ENCODE results near the gene PELI1.

Gene PELI1

DNA sequence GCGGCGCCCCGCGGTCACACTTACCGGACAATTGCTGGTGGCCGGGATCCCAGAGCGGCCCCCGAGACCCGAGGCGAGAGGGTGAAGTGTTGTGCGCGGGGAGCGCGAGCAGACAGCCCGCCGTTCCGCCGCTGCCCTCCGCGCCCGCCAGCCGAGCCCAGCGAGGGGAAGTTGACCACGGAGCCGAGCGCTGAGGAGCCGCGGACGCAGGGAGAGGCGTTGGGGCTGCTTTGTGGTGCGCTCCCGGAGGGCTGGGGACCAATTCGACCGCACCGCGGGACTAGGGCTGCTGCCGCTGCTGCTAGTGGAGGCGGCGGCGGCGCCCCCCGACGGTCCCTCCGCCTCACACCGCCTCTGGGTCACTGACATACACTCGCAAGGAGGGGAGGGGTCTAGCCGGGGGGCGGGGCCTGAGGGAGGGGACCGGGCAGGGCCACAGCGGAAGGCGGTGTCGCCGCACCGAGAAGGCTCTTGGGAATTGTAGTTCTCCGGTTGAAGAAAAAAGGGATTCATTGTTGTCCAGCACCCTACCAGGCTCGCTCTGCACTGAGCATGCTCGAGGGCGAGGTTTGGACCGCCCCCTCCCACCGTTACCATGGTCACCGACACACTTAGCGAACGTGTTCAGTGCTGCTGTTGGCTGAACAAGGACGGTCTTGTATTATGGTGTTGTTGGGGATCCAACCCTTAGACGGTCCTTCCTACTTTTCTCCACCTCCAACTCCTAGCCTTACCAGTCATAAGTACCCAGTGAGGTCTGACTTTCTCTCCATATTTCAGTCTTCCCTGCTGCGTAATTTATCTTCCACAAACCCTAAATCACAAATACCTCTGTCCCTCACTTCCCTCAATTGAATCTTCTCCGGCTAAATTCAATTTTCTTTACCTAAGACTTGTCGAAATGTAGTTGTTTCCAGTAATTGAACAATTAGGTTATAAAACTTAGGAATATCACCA, at the start of gene PELI1 (continued):
- TF ChIP-seq, protein P1, sequence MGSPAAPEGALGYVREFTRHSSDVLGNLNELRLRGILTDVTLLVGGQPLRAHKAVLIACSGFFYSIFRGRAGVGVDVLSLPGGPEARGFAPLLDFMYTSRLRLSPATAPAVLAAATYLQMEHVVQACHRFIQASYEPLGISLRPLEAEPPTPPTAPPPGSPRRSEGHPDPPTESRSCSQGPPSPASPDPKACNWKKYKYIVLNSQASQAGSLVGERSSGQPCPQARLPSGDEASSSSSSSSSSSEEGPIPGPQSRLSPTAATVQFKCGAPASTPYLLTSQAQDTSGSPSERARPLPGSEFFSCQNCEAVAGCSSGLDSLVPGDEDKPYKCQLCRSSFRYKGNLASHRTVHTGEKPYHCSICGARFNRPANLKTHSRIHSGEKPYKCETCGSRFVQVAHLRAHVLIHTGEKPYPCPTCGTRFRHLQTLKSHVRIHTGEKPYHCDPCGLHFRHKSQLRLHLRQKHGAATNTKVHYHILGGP (tag by site-specific recombination; IDR thresholded peaks at IDR 0.05) = no peak
- no peak for TF ChIP-seq SALL2 (tag by site-specific recombination; IDR thresholded peaks at IDR 0.05; ENCODE audit: borderline replicate concordance)
- TF ChIP-seq, protein P2, sequence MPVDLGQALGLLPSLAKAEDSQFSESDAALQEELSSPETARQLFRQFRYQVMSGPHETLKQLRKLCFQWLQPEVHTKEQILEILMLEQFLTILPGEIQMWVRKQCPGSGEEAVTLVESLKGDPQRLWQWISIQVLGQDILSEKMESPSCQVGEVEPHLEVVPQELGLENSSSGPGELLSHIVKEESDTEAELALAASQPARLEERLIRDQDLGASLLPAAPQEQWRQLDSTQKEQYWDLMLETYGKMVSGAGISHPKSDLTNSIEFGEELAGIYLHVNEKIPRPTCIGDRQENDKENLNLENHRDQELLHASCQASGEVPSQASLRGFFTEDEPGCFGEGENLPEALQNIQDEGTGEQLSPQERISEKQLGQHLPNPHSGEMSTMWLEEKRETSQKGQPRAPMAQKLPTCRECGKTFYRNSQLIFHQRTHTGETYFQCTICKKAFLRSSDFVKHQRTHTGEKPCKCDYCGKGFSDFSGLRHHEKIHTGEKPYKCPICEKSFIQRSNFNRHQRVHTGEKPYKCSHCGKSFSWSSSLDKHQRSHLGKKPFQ (tag by site-specific recombination; IDR thresholded peaks at IDR 0.05) = peak; percentile 54; the same call in 1 of the 2 replicates
- TF ChIP-seq ZNF658 (tag by site-specific recombination; IDR thresholded peaks at IDR 0.05) = no peak
- no peak for TF ChIP-seq ZNF747 (tag by site-specific recombination; IDR thresholded peaks at IDR 0.05)
- no peak for TF ChIP-seq ZNF549 (tag by site-specific recombination; IDR thresholded peaks at IDR 0.05)
- no peak for TF ChIP-seq ZNF558 (tag by site-specific recombination; IDR thresholded peaks at IDR 0.05)
- TF ChIP-seq, protein P3, sequence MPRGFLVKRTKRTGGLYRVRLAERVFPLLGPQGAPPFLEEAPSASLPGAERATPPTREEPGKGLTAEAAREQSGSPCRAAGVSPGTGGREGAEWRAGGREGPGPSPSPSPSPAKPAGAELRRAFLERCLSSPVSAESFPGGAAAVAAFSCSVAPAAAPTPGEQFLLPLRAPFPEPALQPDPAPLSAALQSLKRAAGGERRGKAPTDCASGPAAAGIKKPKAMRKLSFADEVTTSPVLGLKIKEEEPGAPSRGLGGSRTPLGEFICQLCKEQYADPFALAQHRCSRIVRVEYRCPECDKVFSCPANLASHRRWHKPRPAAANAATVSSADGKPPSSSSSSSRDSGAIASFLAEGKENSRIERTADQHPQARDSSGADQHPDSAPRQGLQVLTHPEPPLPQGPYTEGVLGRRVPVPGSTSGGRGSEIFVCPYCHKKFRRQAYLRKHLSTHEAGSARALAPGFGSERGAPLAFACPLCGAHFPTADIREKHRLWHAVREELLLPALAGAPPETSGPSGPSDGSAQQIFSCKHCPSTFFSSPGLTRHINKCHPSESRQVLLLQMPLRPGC (tag by site-specific recombination; IDR thresholded peaks at IDR 0.05) = no peak
- TF ChIP-seq ZNF776 (tag by site-specific recombination; IDR thresholded peaks at IDR 0.05; ENCODE audit: borderline replicate concordance) = no peak
- no peak for TF ChIP-seq ZNF248 (tag by site-specific recombination; IDR thresholded peaks at IDR 0.05)
- TF ChIP-seq ZNF544 (tag by site-specific recombination; IDR thresholded peaks at IDR 0.05) = no peak
- TF ChIP-seq, protein P4, sequence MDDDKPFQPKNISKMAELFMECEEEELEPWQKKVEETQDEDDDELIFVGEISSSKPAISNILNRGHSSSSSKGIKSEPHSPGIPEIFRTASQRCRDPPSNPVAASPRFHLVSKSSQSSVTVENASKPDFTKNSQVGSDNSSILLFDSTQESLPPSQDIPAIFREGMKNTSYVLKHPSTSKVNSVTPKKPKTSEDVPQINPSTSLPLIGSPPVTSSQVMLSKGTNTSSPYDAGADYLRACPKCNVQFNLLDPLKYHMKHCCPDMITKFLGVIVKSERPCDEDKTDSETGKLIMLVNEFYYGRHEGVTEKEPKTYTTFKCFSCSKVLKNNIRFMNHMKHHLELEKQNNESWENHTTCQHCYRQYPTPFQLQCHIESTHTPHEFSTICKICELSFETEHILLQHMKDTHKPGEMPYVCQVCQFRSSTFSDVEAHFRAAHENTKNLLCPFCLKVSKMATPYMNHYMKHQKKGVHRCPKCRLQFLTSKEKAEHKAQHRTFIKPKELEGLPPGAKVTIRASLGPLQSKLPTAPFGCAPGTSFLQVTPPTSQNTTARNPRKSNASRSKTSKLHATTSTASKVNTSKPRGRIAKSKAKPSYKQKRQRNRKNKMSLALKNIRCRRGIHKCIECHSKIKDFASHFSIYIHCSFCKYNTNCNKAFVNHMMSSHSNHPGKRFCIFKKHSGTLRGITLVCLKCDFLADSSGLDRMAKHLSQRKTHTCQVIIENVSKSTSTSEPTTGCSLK (tag by site-specific recombination; IDR thresholded peaks at IDR 0.05) = no peak
- no peak for TF ChIP-seq ZNF354C (tag by site-specific recombination; IDR thresholded peaks at IDR 0.05; ENCODE audit: borderline replicate concordance, low read depth)
- TF ChIP-seq ZFP3 (tag by site-specific recombination; IDR thresholded peaks at IDR 0.05; ENCODE audit: low read depth) = no peak
- no peak for TF ChIP-seq ZNF266 (tag by site-specific recombination; IDR thresholded peaks at IDR 0.05; ENCODE audit: low read depth)
- TF ChIP-seq ZNF623 (tag by site-specific recombination; IDR thresholded peaks at IDR 0.05) = no peak
- peak; percentile 90 for TF ChIP-seq ZBTB8A (tag by site-specific recombination; IDR thresholded peaks at IDR 0.05)
- no peak for TF ChIP-seq ZNF138 (tag by site-specific recombination; IDR thresholded peaks at IDR 0.05; ENCODE audit: borderline replicate concordance)
- TF ChIP-seq ZNF2 (tag by site-specific recombination; IDR thresholded peaks at IDR 0.05) = peak; percentile 63; the same call in 1 of the 2 replicates
- no peak for TF ChIP-seq ZNF169 (tag by site-specific recombination; IDR thresholded peaks at IDR 0.05)
- TF ChIP-seq, protein P5, sequence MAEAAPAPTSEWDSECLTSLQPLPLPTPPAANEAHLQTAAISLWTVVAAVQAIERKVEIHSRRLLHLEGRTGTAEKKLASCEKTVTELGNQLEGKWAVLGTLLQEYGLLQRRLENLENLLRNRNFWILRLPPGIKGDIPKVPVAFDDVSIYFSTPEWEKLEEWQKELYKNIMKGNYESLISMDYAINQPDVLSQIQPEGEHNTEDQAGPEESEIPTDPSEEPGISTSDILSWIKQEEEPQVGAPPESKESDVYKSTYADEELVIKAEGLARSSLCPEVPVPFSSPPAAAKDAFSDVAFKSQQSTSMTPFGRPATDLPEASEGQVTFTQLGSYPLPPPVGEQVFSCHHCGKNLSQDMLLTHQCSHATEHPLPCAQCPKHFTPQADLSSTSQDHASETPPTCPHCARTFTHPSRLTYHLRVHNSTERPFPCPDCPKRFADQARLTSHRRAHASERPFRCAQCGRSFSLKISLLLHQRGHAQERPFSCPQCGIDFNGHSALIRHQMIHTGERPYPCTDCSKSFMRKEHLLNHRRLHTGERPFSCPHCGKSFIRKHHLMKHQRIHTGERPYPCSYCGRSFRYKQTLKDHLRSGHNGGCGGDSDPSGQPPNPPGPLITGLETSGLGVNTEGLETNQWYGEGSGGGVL (tag by site-specific recombination; IDR thresholded peaks at IDR 0.05) = peak; percentile 44
- TF ChIP-seq ZNF514 (tag by site-specific recombination; IDR thresholded peaks at IDR 0.05) = no peak
- TF ChIP-seq ZSCAN16 (tag by site-specific recombination; IDR thresholded peaks at IDR 0.05) = no peak
- TF ChIP-seq, protein P6, sequence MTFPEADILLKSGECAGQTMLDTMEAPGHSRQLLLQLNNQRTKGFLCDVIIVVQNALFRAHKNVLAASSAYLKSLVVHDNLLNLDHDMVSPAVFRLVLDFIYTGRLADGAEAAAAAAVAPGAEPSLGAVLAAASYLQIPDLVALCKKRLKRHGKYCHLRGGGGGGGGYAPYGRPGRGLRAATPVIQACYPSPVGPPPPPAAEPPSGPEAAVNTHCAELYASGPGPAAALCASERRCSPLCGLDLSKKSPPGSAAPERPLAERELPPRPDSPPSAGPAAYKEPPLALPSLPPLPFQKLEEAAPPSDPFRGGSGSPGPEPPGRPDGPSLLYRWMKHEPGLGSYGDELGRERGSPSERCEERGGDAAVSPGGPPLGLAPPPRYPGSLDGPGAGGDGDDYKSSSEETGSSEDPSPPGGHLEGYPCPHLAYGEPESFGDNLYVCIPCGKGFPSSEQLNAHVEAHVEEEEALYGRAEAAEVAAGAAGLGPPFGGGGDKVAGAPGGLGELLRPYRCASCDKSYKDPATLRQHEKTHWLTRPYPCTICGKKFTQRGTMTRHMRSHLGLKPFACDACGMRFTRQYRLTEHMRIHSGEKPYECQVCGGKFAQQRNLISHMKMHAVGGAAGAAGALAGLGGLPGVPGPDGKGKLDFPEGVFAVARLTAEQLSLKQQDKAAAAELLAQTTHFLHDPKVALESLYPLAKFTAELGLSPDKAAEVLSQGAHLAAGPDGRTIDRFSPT (tag by site-specific recombination; IDR thresholded peaks at IDR 0.05) = no peak
- TF ChIP-seq ZNF76 (tag by site-specific recombination; IDR thresholded peaks at IDR 0.05; ENCODE audit: borderline replicate concordance, low read depth) = peak; percentile 76; the same call in 1 of the 2 replicates
- TF ChIP-seq ZNF214 (tag by site-specific recombination; IDR thresholded peaks at IDR 0.05; ENCODE audit: borderline replicate concordance) = no peak
- no peak for TF ChIP-seq ZNF830 (tag by site-specific recombination; IDR thresholded peaks at IDR 0.05; ENCODE audit: low read depth)
- no peak for TF ChIP-seq REPIN1 (tag by site-specific recombination; IDR thresholded peaks at IDR 0.05; ENCODE audit: low read depth)
